Measurements from ENCODE around the gene COPS7A.
"Not testable (repeated sequence)": the region's sequence is repeated elsewhere in the genome, so short reads cannot be mapped to it uniquely, and the experiment has no call there.

The COPS7A gene

GRCh38 chr12:6701078-6701768 is 22.6 kb upstream of the COPS7A start:
- FAIRE-seq: no peak

- no peak for FAIRE-seq
These were observed 20.2 kb upstream of the COPS7A start for GRCh38 chr12:6703631-6704030.

- not testable (repeated sequence) for FAIRE-seq
These were observed 15.5 kb upstream of the COPS7A start for GRCh38 chr12:6708351-6708750.

GRCh38 chr12:6708960-6709394 is 14.9 kb upstream of the COPS7A start:
- no peak for FAIRE-seq

DNA sequence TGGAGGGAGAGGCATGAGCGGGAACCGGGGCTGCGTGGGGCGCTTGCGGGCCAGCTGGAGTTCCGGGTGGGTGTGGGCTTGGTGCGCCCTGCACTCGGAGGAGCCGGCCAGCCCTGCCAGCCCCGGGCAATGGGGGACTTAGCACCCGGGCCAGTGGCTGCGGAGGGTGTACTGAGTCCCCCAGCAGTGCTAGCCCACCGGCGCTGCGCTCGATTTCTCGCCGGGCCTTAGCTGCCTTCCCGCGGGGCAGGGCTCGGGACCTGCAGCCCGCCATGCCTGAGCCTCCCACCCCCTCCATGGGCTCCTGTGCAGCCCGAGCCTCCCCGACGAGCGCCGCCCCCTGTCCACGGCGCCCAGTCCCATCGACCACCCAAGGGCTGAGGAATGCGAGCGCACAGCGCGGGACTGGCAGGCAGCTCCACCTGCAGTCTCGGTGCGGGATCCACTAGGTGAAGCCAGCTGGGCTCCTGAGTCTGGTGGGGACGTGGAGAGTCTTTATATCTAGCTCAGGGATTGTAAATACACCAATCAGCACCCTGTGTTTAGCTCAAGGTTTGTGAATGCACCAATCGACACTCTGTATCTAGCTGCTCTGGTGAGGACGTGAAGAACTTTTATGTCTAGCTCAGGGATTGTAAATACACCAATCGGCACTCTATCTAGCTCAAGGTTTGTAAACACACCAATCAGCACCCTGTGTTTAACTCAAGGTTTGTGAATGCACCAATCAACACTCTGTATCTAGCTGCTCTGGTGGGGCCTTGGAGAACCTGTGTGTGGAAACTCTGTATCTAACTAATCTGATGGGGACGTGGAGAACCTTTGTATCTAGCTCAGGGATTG is 7.6 kb upstream of the COPS7A start:
- FAIRE-seq: not testable (repeated sequence)

DNA sequence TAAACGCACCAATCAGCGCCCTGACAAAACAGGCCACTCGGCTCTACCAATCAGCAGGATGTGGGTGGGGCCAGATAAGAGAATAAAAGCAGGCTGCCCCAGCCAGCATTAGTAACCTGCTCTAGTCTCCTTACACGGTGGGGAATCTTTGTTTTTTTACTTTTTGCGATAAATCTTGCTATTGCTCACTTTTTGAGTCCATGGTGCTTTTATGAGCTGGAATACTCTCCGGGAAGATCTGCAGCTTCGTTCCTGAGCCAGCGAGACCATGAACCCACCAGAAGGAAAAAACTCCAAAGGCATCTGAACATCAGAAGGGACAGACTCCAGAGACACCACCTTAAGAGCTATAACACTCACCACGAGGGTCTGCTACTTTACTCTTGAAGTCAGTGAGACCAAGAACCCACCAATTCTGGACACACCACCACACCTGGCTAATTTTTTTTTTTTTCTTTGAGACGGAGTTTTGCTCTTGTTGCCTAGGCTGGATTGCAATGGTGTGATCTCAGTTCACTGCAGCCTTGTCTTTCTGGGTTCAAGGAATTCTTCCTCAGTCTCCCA is 6.9 kb upstream of the COPS7A start:
- FAIRE-seq: no peak

- FAIRE-seq: no peak
These were observed 983 bp upstream of the COPS7A start for GRCh38 chr12:6722863-6723262.

- no peak for FAIRE-seq
These were observed 557 bp downstream of the COPS7A start for GRCh38 chr12:6724409-6724797.

- no peak for FAIRE-seq
These were observed 1.5 kb downstream of the COPS7A start for GRCh38 chr12:6725350-6725749.

DNA sequence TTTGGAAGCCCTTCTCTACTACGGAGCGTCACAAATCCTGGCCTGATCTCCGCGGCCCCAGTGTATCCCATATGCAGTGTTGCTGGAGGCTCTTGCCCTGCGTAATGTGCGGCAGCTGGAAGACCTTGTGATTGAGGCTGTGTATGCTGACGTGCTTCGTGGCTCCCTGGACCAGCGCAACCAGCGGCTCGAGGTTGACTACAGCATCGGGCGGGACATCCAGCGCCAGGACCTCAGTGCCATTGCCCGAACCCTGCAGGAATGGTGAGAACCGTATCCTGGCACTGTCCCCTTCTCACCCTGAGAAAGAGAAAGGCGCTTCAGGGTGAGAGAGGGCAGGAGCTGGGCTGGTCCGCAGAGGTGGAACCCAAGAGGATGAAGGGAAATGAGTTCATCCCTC is 5.3 kb downstream of the COPS7A start:
- no peak for FAIRE-seq

- no peak for FAIRE-seq
These were observed 6.3 kb downstream of the COPS7A start for GRCh38 chr12:6730169-6730568.

GRCh38 chr12:6734506-6735387 is 10.9 kb downstream of the COPS7A start:
- FAIRE-seq: no peak

DNA sequence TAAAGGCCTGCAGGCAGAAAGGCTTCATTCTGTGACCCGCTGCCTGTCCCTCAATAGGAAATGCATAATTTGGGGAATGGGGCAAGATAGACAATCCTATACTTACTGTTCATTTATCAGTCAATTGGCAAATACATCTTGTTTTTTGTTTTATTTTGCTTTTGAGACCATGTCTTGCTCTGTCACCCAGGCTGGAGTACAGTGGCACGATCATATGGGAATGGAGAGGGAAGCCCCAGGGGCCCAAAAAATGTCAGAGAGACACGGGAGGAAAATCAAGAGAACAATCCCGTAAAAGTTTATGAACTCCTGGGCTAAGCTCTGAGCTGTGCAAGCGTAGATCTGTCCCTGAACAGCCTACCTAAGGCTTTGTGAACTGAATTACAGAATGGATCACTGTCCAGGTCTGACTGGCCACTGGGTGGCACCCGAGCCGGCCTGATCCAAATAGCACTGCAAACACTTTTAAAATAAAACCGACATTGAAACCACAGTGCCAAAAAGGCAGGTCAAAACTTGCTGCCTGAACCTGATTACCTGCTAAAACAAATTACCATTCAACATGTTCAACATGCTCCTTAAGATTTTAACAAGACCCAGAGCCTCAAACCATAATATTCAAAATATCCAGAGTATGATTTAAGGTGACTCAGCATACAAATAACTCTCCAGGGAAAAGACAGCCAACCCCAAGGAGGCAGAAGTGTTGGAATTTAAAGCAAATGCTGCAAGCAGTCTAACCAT is 11.8 kb downstream of the COPS7A start:
- no peak for FAIRE-seq

GRCh38 chr12:6736754-6737153 is 12.9 kb downstream of the COPS7A start:
- no peak for FAIRE-seq

DNA sequence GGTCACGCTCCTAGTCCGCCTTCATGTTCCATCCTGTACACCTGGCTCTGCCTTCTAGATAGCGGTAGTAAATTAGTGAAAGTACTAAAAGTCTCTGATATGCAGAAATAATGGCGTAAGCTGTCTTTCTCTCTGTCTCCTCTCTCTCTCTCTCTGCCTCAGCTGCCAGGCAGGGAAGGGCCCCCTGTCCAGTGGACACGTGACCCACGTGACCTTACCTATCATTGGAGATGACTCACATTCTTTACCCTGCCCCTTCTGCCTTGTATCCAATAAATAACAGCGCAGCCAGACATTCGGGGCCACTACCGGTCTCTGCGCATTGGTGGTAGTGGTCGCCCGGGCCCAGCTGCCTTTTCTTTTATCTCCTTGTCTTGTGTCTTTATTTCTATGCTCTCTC is 18.2 kb downstream of the COPS7A start:
- not testable (repeated sequence) for FAIRE-seq

- no peak for FAIRE-seq
These were observed 19.0 kb downstream of the COPS7A start for GRCh38 chr12:6742834-6743233.

DNA sequence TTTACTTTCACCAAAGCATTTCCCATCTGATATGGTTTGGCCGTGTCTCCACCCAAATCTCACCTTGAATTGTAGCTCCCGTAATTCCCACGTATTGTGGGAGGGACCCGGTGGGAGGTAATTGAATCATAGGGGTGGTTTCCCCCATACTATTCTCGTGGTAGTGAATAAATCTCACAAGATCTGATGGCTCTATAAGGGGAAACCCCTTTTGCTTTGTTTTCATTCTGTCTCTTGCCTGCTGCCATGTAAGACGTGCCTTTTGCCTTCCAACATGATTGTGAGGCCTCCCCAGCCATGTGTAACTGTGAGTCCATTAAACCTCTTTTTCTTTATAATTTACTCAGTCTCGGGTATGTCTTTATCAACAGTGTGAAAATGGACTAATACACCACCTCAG is 19.5 kb downstream of the COPS7A start:
- FAIRE-seq: not testable (repeated sequence)

GRCh38 chr12:6745741-6746525 is 22.1 kb downstream of the COPS7A start:
- FAIRE-seq: no peak

DNA sequence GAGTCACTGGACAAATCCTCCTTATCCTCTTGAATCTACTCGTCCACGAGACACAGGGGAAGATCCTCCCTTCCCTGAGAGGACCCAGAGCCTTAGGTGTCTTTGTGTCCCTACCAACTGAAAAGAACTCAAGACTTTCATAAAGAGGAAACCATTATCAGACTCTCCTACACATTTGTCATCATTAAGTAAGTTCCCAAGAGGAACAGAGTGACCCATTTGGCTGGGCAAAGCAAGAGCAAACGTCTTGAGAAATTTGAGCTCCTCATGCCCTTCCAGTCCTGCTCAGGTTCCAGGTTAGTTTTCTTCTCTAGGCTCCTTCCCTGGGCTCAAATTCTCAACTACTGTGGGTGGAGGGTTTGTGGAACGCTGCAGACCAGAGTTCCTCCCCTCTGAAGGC is 23.4 kb downstream of the COPS7A start:
- FAIRE-seq: no peak

DNA sequence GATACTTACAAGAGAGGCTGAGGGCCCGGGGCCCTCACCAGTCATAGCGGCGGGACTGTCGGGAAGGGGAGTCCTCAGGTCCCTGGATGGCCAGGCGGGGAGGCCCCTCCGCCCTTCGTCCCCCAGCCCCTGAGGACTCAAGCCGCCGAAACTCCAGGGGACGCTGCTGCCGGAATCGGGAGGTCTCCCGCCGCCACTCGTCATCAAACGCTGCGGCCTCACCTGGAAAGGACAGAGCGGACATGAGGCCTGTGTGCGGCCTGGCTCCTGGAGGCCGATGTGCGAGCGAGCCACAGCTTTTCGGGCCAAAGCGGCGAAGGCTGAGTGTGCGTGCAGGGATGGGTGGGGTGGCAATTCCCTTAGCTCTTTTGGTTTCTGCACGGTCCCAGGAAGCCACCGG is 24.9 kb downstream of the COPS7A start:
- FAIRE-seq: no peak

DNA sequence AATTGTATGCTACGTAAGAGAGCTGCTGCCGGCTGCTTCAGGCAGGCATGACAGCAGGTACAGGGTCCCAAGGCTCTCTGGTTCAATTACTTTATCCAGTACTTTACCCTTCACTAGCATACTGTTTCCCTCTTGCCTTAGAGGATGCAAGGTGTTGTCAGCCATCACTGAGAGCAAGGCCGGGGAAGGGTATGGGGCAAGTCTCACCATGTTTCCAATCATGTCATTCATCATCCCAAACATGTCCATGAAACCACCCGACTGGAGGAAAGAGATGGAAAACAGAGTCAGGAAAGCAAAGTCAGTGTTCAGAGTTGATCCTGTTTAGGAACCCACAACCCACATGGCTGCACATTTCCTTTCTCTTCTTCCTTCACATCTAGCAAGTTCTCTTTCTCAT is 26.7 kb downstream of the COPS7A start:
- no peak for FAIRE-seq

Data from colon (tissue), 2 donors.